NCI-H2196 (cell line): ENCODE measurements around the gene ABLIM2.

Experiments used
- DNase-seq: peaks from one replicate; lab custom pipeline; 2025; ENCODE audit not compliant: unreplicated experiment; lab: John Stamatoyannopoulos, UW

Gene ABLIM2

DNA sequence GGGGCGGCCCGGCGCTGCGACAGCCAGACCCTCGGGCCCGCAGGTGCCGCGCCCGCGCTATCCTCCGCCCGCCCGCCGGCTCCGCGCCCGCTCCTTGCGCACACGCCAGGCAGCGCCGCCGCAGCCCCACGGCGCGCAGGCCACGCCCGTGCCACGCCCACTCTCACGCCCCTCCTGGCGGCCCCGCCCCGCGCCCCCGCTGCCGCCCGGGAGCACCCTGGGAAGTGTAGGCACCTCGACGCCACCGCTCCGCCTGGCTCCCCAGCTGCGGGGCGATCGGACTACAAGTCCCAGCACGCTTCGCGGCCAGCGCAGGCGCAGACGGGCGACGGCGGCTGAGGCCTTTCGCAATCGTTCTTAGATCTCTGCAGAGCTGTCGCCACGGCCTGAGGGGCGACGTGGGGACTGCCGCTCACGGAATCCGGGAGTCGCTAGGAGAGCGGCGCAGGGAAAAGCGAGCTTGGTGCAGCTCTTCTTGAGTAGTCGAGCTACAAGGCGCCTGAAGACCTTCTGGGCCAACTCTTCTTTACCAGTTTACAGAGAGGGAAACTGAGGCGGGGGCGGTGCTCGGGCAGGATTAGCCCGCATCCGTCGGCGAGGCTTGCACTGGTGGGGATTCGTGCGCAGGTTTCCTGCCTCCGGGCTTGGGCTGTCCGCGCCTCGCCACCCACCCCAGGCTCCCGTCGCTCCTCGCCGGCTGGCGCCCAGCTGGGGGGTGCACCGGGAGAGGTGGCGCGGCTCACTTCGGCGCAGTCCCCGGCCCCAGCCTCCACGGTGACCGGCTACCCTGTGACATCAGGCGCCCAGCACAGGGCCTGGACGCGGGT is at the start of gene ABLIM2:
ABLIM2 (minus strand) TSS at position 104 of the 827 bp plus-strand sequence. CDS start 124 bp downstream, outside the sequence.
- DNase-seq: peak; percentile 95

DNA sequence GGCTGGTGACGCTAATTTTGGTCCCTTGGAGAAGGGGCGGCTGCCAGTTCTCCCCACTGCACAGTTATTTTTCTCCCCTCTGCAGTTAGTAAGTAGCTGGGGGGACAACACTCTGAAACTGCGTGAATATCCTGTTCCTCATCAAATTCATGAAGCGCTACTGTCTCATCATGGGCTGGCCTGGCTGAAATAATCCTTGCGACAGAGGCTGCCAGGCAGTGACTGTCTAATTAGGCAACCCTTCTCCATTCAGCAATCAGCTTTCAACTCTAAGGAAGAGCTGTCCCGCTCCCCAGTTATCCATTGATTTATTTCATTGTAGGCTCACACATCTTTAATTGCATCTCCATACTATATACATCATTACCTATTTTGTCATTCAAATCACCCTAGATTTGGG is 48.7 kb upstream of the ABLIM2 start:
- no peak for DNase-seq

DNA sequence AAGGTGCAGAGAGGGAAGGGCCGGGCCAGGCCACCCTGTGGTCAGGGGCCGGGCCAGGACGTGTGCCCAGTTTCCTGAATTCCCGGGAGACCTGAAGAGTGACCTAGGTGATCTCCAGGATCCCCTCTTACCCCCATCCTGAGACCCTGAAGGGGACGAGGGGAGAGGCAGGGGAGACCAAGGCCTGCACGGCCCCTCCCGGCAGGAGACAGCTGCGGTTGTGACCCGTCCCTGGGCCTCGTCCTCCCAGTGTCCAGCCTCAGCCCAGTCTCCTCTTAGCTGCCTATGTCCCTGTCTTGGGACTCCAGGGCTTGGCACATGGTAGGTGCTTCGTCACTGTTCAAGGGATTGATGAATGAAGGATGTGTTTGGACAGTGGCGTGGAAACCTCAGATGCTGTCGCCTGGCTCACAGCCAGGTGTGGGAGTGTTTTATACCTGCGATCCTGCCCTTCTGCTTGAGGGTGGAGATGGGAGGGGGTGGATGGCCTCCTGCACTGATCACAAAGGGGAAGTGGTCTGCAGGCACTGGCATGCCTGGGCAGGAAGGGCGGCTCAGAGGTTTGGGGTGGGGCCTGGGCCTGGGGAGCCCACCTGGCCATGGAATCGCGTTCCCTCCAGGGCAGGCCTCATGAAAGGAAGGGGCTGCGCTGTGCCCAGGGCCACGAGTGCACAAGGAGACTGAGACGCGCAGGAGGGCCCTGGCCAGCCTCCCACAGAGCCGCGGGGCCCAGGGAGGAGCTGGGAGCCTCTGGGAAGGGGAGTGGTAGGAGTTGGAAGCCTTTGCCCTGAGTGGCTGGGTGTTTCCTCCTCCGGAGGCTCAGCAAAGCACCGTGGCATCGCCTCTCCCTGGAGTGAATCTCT is 47.4 kb upstream of the ABLIM2 start:
- peak; percentile 41 for DNase-seq

DNA sequence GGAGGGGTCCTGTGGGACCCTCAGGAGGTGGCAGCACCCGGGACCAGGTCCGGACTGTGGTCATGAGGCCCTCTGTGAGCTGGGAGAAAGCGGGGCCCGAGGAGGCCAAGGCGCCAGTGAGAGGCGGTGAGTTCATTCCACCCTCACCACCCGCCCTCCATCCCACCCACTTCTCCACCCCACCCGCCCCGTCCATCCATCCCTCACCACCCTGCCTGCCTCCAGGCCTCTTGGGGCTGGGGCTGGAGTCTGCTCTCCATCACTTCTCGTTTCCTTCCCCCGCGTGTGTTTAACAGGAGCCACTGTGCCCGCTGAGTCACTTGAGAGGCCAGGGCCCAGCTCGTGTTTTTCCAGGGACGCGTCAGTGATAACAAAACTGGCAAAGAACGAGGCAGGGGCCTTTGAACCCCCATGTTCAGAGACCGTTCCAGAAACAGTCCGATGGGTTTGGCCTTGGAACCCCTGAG is 46.7 kb upstream of the ABLIM2 start:
- DNase-seq: no peak

DNA sequence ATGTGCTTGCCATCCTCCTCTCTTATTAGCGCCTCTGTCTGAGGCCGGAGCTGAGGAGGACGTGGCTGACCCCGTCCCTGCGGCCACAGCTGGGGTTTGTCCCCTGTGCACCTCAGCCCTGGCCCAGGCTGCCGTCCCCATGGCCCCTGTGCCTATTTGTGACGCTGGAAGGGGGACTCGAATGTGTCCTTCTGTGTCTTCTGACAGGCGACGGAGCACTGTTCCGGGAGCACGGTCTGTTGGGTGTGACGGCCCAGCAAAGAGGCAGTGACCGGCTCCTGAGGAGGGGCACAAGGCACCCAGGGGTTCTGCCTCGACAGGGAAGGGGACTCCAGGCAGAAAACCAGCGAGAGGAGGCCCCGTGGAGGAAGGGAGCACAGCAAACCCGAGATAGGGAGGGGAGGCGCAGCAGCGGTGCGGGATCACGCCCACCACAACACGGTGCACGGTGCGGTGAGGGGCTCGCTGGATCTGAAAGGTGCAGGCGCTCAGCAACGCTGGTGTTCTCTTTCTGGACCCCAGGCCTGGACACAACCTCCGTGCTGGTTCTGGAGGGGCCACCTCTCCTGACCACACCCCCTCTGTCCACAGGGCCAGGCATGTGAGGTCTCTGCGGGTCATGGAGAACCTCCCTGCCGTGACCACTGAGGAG is 46.1 kb upstream of the ABLIM2 start:
- no peak for DNase-seq

DNA sequence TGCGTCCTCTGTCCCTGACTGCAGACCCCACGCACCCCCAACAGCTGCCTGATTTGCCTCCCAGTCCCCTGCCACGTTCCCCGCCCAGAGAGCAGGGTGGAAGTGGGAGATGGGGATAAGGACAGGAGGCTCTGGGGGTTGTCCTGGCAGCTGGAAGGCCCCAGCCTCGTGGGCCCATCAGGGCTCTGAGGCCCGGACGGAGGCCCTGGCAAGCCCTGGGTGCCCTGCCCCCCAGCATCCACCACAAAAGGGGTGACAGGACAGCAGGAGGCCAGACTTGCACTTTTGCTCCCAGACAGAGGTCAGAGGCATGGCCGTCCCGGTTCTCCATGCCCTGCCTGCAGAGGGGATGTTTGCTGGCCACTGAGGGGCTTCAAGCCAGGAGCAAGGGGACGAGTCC is 45.2 kb upstream of the ABLIM2 start:
- no peak for DNase-seq

DNA sequence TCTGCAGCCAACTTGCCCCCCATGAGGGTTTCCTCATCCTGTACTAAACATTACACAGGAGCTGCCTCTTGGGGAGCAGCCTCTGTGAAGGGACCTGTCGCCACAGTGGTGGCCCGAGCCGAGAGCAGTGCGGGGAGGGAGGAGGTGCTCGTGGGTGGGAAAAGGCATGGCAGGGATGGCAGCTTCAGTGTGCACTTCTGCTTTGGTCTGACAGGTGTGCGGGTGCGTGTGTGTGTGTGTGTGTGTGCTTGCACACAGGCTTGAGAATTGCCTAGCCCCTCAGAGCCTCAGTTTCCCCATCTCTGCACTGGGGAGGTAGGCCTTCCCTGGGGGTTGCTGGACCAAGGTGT is 44.4 kb upstream of the ABLIM2 start:
- no peak for DNase-seq

DNA sequence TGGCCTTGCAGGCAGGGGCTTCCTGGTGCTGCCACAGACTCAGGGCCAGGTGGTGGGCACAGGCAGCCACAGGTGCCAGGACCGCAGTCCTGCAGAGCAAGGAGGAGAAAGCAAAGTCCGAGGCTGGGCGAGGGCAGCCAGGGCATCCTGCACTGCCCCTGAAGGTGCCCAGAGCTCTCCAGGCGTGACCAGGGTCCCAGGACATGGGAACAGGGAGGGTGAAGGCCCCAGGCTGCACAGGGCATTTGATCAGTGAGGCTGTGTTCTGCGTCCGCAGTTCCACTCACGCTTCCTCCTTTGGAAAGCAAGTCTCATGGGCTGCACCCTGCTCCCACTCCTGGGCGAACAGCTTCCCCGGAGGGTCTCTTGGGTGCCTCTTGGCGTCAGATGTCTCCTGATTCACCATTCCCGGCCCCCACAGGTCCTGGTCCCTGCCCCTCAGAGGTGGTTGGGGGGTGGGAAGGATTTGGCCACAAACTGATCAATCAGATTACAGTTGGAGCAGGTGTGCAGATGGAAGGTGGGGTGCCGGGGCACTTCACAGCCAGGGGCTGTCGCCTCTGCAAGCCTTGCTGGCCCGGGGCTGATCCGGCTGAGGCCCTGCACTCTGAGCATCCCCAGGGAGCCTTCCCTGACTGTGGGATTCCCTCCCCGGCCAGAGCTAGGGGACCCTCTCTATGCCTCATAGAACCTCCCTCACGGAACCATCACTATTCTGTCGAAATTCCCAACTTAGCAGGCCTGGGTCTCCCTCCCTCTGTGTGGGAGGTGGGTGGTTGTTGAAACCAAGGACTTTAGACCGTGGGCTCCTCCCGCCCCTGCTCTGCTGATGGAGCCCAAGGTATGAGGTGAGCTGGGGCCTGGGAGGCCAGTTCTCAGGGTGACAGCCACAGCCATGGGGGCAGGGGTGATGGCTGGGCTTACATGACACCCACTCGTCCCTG is 43.8 kb upstream of the ABLIM2 start:
- DNase-seq: no peak

DNA sequence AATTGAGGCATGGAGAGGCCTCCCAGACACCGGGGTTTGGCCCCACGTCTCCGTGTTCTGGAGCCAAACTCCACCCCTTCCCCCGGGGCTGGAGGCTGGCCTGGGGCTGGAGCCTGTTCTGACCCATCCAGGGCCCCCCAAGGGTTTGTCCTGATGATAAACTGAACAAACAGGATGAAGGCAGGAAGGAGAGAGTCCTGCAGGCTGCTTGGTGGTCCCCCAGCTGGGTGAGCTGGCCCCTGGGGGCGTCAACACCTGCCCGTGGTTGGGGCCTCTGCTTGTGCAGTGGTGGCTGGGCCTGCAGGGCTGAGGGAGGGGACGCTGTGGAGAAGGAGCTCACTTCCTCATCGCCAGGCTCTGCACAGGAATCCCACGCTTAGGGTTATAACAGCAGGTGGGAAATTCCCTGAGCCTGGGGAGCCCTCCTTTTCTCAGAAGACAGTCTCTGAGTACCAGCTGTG is 42.7 kb upstream of the ABLIM2 start:
- no peak for DNase-seq

DNA sequence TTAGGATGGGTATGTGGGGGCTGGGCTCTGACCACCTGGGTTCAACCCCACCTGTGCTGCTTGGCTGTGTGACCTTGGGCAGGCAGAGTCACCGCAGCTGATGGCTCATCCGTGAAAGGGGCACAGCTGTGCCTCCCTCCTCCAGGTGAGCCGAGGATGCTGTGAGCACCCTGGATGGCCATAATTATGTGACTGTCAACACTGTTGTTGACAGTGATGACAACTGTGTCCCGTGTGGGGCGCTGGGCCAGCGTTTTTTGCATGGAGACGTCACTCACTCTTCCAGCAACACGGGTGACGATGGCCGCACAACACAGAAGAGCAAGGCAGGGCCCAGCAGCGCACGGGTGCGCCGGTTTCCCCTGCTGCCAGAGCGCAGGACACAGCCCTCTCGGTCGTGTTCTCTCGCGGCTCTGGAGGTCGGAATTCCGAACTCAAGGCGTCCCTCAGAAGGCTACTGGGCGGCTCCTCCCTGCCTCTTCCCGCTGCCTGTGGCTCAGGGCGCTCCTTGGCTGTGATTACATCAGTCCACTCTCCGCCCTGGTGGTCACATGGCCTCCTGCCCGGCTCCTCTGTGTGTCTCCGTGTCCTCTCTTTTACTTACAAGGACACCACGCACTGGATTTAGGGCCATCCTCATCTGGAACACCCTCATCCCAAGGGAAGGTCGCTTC is 41.8 kb upstream of the ABLIM2 start:
- no peak for DNase-seq

DNA sequence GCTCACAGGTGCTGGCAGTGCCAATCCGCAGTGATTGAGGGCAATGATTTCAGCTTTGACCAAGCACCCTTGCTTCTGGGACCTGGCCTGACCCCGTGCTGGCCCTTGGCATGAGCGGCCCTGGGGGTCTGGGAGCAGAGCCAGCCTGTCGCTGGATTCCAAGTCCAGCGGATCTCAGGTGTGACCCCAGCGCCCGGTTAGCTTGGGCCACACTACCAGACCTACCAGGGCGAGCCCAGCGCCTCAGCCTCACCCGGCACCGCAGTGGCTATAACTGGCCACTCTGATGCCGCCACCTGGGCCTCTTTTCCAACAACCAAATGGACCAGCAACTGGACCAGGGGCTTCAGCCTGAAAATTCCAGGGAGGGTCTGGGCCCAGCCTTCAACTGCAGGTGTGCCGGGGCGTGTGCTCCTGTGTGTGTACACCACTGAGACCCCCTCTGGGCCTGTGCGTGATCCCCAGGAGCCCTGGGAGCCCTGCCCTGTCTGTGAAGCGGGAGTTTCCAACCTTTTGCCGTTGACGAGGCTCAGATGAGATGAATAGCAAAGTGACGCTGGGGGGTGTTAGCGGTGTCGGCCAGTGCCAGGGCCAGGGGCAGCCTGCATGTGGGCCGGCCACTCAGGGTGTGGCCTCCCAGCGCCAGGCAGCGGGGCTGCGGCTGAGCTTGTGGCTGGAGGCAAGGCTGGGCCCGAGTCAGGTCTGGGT is 41.1 kb upstream of the ABLIM2 start:
- no peak for DNase-seq

DNA sequence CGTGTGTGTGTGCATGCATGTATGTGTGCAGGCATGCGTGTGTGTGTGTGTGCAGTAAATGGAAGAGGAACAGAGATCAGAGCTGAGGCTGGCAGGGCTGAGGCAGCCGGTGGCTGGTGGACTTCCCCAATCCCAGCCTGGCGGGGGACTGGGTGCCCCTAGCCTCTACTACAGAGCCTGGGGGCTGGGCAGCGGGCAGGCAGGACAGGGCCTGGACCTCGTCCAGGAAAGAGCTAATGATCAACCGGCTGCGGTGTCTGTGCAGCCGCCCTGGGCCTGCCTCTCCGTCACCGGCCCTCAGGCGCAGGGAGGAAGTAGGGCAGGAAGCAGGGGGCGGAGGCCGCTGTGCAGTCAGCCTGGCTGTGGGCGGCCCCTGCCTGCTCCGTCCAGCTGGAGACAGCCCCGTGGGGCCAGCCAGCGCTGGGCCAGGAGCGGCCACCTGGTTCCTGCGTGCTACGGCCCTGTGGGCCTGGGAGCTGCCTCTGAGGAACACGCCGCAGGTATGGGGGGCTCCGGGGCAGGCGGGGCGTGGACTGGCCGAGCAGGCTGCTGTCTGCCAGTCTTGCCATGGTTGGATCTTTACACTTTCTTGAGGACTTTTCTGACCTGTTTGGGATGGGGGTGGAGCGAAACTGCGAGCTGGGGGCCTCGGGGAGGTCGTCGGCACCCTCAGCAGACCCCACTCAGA is 40.4 kb upstream of the ABLIM2 start, which contains the start of gene SH3TC1:
SH3TC1 (plus strand) TSS at position 385 of the 688 bp plus-strand sequence. CDS start 5,905 bp downstream, outside the sequence.
- peak; percentile 64 for DNase-seq

DNA sequence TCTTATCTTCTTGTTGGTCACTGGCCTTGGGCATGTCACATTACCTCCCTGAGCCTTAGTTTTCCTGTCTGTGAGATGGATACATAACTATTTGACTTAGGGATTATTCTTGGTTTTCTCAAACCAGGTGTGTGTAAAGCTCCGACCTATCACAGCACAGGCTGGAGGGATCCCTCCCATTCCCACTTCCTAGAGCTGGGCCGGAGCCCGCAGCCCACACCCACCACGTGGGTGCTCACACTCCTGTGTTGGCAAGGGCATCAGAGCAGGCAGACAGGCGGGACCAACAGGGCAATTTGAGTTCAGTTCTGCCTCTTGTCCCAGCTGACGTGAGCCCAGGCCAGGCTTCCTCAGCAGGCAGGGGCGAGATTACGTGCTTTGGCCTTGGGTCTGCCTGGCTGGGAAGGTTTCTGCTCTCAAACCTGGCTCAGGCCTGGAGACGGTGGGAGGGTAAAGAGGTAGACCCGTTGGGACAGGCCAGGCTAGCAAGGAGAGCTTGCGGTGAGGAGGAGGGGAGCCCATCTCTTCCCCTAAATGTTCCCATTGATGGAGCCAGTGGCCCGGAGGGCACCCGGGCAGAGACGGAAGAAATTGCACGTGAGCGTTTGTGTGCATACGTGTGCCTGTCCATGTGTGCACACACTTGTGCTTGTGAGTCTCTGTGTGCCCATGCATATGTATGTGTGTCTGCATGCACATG is 39.7 kb upstream of the ABLIM2 start:
- DNase-seq: no peak

DNA sequence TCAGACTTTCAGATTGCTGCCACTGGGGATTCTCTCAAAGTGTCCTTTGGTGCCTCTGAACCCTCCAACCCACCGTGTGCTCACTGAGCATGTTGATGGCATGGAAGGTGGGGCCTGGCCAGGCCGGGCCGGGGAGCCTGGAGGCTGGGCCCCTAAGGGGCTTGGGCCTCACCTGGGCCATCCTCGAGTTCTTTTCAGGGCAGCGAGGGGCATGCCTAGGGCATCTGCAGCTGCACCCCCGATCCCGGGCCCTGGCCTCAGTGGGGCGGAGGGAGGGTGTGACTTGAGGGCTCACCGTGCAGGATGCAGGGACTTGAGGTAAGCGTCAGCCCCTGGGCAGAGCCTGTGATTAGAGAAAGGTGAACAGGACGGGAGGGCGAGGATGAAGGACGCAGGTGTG is 38.9 kb upstream of the ABLIM2 start:
- no peak for DNase-seq

DNA sequence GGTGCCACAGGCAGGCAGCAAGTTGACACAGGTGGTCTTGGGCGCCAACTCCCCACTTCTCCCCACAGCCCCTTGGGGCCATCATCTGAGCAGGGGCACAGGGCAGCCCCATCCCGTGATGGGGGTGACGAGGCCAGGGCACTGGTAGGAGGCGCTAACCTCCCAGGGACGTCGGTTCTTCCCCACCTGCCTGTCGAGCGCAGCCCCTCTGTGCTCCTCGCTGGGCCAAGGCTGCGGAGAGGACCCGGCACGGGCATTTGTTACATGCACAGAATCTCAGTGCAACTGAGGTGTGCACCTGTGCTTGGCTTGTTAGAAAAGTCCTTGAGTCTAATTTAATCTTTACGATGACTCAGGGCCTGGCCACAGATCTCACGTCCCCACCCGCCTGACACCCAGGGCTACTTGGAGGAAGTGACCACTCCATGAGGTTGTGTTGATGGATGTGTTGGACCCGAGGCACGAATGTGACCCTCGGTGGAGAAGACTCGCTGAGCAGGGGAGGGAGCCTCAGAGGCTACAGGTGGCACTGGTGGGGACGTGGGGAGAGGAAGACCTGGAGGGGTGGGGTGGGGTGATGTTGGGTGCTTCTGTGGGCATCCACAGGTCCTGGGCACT is 37.3 kb upstream of the ABLIM2 start:
- no peak for DNase-seq

DNA sequence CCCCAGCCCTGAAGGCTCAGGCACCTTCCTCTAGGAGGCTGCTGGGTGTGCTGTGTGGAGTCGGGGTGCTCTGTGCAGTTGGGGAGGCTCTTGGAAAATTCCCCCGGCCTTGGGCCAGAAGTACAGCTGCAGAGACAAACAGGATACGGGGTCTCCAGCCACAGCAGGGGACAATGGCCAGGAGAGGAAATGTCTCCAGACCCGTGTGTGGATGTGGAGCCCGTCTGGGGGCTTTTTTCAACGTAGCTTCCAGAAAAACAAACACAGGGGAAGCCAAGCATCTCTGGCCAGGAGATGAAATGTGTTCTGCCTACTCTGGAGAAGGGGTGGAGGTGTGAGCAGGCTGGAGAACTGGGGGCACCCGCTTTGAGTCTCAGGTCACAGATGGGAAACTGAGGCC is 36.8 kb upstream of the ABLIM2 start:
- DNase-seq: no peak
